K562 (cell line): ENCODE measurements around the gene FCHSD1. TPM values are rescaled to one million over a fixed set of nuclear protein-coding genes. Genes with fewer than 3 reads are reported as not detected.
A peak's percentile ranks its signal among the peaks of the same experiment; 100 is the strongest.

Experiments used
- C11orf30 ChIP-seq: fragments of 450-650 bp; IDR thresholded peaks from 2 replicates; pipeline ENCODE4 v1.6.1; 2016; ENCODE audit warnings: low read depth, mild to moderate bottlenecking
- FUS ChIP-seq: fragments of 200-400 bp; formaldehyde crosslinking; optimal IDR thresholded peaks from 2 replicates; pipeline ENCODE3; 2017; ENCODE audit warnings: low read depth, low read length
- GTF2F1 ChIP-seq: IDR thresholded peaks from 2 replicates; pipeline ENCODE4 v1.6.1; 2011; ENCODE audit warnings: low read depth, low read length, improper control_type of control experiment
- MBD2 ChIP-seq: sonication (generic); IDR thresholded peaks from 2 replicates; pipeline ENCODE4 v1.6.1; 2016; ENCODE audit warnings: low read depth, borderline replicate concordance
- MEF2A ChIP-seq: IDR thresholded peaks from 2 replicates; pipeline ENCODE4 v1.6.1; 2011; ENCODE audit warnings: low read depth, mild to moderate bottlenecking, low read length, moderate library complexity; ENCODE audit not compliant: control insufficient read depth
- NRF1 ChIP-seq, 2 experiments: fragments of 450-650 bp; IDR thresholded peaks in 1 of 2; conservative IDR thresholded peaks in 1 of 2; 2 replicates each; pipeline ENCODE4 v1.6.1; 2014; ENCODE audit warnings: mild to moderate bottlenecking in 2 of 2
- POU5F1 ChIP-seq: fragments of 150-350 bp; IDR thresholded peaks from 2 replicates; pipeline ENCODE4 v1.6.1; 2014; ENCODE audit warnings: borderline replicate concordance, low read length, low read depth, mild to moderate bottlenecking; ENCODE audit not compliant: partially characterized antibody
- RBM39 ChIP-seq: fragments of 200-400 bp; formaldehyde crosslinking; optimal IDR thresholded peaks from 2 replicates; pipeline ENCODE3; 2018; ENCODE audit warnings: low read depth, low read length
- RCOR1 ChIP-seq, 2 experiments: IDR thresholded peaks; 2 replicates each; pipeline ENCODE4 v1.6.1; 2012; ENCODE audit warnings: low read depth in 2 of 2, low read length in 2 of 2, borderline replicate concordance in 1 of 2, improper control_type of control experiment in 1 of 2
- RNF2 ChIP-seq: sonication (generic); IDR thresholded peaks from 2 replicates; pipeline ENCODE4 v1.6.1; 2016
- TEAD4 ChIP-seq, 2 experiments: sonication (generic) in 1 of 2; formaldehyde crosslinking in 1 of 2; IDR thresholded peaks; 2 replicates each; pipeline versions ENCODE4 v1.6.1 to v1.8.0; 2012 to 2022; ENCODE audit warnings: borderline replicate concordance in 1 of 2, inconsistent platforms in 1 of 2, low read length in 1 of 2, mild to moderate bottlenecking in 1 of 2, missing genetic modification reagents in 1 of 2
- XRCC5 ChIP-seq: fragments of 200-400 bp; formaldehyde crosslinking; IDR thresholded peaks from 2 replicates; pipeline ENCODE4 v1.6.1; 2017; ENCODE audit warnings: low read depth, mild to moderate bottlenecking, low read length
- ZNF212 ChIP-seq: fragments of 450-650 bp; formaldehyde crosslinking; IDR thresholded peaks from 2 replicates; pipeline ENCODE4 v1.4.0; 2020; ENCODE audit warnings: mild to moderate bottlenecking
- ZNF347 ChIP-seq: fragments of 450-650 bp; formaldehyde crosslinking; IDR thresholded peaks from 2 replicates; pipeline ENCODE4 v1.4.0; 2020; ENCODE audit warnings: low read depth, mild to moderate bottlenecking, moderate library complexity
- ZNF584 ChIP-seq: fragments of 200-800 bp; sonication (Bioruptor generic); IDR thresholded peaks from 2 replicates; pipeline ENCODE4 v1.6.1; 2016; ENCODE audit warnings: low read depth, mild to moderate bottlenecking, missing genetic modification characterization, missing compliant biosample characterization
- ZNF778 ChIP-seq: fragments of 450-650 bp; formaldehyde crosslinking; IDR thresholded peaks from 2 replicates; pipeline ENCODE4 v1.4.0; 2020; ENCODE audit warnings: mild to moderate bottlenecking, moderate library complexity
- polyA plus RNA-seq, 8 experiments: library from polyadenylated mRNA; depleted of rRNA in 4 of 8; stranded (reverse) in 5 of 8; unstranded in 3 of 8; fragments of >200 nt; fragmentation: Nextera tagmentation in 2 of 8; fragmentation: Illumina TruSeq in 1 of 8; extraction: Ambion mirVana in 2 of 8; extraction: Trizol in 1 of 8; gene quantifications; 2 replicates each; pipeline versions ENCODE4 v1.2.1 to v1.2.3, GENCODE V29; 2011 to 2014; ENCODE audit warnings: inconsistent platforms in 1 of 8, missing spikeins in 1 of 8
- total RNA-seq, 7 experiments: library from RNA; depleted of rRNA in 6 of 7; stranded (reverse); fragments of >200 nt in 6 of 7; fragmentation: Illumina TruSeq in 2 of 7; extraction: Trizol in 2 of 7; gene quantifications; 2 replicates each; pipeline versions ENCODE4 v1.2.1 to v1.2.3, GENCODE V29; 2011 to 2021; ENCODE audit warnings: low replicate concordance in 1 of 7
- TF ChIP-seq, protein P1 (sequence below), 3 experiments: fragments of 200-800 bp in 1 of 3; fragments of 250-450 bp in 1 of 3; fragments of 450-650 bp in 1 of 3; sonication (Bioruptor Pico) in 1 of 3; sonication (Bioruptor generic) in 1 of 3; formaldehyde crosslinking in 1 of 3; IDR thresholded peaks; 2 replicates each; pipeline versions ENCODE4 v1.6.1 to v1.8.0; 2016 to 2022; ENCODE audit warnings: mild to moderate bottlenecking in 2 of 3, missing genetic modification characterization in 2 of 3, missing compliant biosample characterization in 1 of 3, moderate library complexity in 1 of 3
- TF ChIP-seq, protein P2 (sequence below): fragments of 450-650 bp; IDR thresholded peaks from 2 replicates; pipeline ENCODE4 v1.6.1; 2017; ENCODE audit warnings: mild to moderate bottlenecking, moderate library complexity
- TF ChIP-seq, protein P3 (sequence below): sonication (generic); formaldehyde crosslinking; IDR thresholded peaks from 2 replicates; pipeline ENCODE4 v1.8.0; 2022; ENCODE audit warnings: mild to moderate bottlenecking, missing genetic modification reagents
- TF ChIP-seq, protein P4 (sequence below): fragments of 450-650 bp; IDR thresholded peaks from 2 replicates; pipeline ENCODE4 v1.6.1; 2017; ENCODE audit warnings: antibody characterized with exemption

Gene FCHSD1
- total and polyA plus RNA-seq, 9 of the 15 experiments (the other 6 are each of a cell fraction or from before 2014, with no cell fraction given), result 0.35 to 37.5 (median 13.6) TPM

DNA sequence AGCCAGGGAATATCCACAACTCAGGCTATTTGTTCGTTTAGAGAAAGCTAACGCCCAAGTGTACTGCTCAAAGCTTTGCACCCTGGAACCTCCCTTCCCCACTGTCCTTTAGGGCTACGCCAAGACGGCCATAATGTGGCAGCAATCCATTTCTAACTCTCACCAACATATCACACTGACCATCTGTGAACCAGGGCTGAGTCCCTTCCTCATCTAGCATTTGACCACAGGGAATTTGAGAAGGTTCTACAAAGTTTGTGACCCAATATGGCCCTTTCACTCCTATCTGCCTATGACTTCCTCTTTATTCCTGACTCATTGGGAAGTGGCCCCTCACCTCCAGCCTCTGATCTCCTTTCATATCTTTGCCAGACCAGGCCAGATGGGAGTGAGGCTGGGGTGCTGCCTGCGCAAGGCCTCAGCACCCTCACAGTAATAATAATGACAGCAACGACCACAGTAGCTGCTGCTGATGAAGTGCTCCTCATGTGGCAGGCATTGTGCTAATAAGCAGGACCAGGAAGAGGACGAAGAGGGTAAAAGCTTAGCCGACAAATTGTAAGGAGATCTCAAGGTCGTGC lies 40.2 kb upstream of the FCHSD1 start (continued):
- TF ChIP-seq, protein P1, sequence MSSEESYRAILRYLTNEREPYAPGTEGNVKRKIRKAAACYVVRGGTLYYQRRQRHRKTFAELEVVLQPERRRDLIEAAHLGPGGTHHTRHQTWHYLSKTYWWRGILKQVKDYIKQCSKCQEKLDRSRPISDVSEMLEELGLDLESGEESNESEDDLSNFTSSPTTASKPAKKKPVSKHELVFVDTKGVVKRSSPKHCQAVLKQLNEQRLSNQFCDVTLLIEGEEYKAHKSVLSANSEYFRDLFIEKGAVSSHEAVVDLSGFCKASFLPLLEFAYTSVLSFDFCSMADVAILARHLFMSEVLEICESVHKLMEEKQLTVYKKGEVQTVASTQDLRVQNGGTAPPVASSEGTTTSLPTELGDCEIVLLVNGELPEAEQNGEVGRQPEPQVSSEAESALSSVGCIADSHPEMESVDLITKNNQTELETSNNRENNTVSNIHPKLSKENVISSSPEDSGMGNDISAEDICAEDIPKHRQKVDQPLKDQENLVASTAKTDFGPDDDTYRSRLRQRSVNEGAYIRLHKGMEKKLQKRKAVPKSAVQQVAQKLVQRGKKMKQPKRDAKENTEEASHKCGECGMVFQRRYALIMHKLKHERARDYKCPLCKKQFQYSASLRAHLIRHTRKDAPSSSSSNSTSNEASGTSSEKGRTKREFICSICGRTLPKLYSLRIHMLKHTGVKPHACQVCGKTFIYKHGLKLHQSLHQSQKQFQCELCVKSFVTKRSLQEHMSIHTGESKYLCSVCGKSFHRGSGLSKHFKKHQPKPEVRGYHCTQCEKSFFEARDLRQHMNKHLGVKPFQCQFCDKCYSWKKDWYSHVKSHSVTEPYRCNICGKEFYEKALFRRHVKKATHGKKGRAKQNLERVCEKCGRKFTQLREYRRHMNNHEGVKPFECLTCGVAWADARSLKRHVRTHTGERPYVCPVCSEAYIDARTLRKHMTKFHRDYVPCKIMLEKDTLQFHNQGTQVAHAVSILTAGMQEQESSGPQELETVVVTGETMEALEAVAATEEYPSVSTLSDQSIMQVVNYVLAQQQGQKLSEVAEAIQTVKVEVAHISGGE (CRISPR knock-in tag; IDR thresholded peaks at IDR 0.05), result peak in 1 of 3 experiments; percentile 40; a peak in 2 of 6 replicates
- peak; percentile 96 for TF ChIP-seq RNF2
- TF ChIP-seq TEAD4 (IDR thresholded peaks at IDR 0.05; ENCODE audit: low read length), result peak; percentile 94
- TF ChIP-seq TEAD4 (CRISPR knock-in tag; IDR thresholded peaks at IDR 0.05; ENCODE audit: borderline replicate concordance), result no peak
- TF ChIP-seq ZNF584 (CRISPR knock-in tag), result peak; percentile 84
- TF ChIP-seq FUS, result no peak
- 0 out of 2 replicates have a peak, but pooled peaks have one; percentile 25 for TF ChIP-seq XRCC5
- TF ChIP-seq, protein P2, sequence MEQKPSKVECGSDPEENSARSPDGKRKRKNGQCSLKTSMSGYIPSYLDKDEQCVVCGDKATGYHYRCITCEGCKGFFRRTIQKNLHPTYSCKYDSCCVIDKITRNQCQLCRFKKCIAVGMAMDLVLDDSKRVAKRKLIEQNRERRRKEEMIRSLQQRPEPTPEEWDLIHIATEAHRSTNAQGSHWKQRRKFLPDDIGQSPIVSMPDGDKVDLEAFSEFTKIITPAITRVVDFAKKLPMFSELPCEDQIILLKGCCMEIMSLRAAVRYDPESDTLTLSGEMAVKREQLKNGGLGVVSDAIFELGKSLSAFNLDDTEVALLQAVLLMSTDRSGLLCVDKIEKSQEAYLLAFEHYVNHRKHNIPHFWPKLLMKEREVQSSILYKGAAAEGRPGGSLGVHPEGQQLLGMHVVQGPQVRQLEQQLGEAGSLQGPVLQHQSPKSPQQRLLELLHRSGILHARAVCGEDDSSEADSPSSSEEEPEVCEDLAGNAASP, result peak; percentile 75
- peak; percentile 70 for TF ChIP-seq MBD2
- no peak for TF ChIP-seq POU5F1
- no peak for TF ChIP-seq RBM39
- no peak for TF ChIP-seq ZNF212 (CRISPR knock-in tag)
- TF ChIP-seq, protein P3, sequence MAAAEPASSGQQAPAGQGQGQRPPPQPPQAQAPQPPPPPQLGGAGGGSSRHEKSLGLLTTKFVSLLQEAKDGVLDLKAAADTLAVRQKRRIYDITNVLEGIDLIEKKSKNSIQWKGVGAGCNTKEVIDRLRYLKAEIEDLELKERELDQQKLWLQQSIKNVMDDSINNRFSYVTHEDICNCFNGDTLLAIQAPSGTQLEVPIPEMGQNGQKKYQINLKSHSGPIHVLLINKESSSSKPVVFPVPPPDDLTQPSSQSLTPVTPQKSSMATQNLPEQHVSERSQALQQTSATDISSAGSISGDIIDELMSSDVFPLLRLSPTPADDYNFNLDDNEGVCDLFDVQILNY, result no peak
- no peak for TF ChIP-seq ZNF778 (CRISPR knock-in tag)
- peak; percentile 66; the same call in 1 of the 2 replicates for TF ChIP-seq C11orf30
- no peak for TF ChIP-seq GTF2F1
- peak in 1 of 2 experiments; percentile 77; a peak in 1 of 4 replicates for TF ChIP-seq RCOR1 (IDR thresholded peaks at IDR 0.05; ENCODE audit: borderline replicate concordance in 1 of 2, low read depth in 2 of 2, low read length in 2 of 2)
- peak; percentile 87 to 89 for TF ChIP-seq NRF1 (conservative IDR thresholded peaks at IDR 0.05 in 1 of 2, IDR thresholded peaks at IDR 0.05 in 1 of 2)
- TF ChIP-seq, protein P4, sequence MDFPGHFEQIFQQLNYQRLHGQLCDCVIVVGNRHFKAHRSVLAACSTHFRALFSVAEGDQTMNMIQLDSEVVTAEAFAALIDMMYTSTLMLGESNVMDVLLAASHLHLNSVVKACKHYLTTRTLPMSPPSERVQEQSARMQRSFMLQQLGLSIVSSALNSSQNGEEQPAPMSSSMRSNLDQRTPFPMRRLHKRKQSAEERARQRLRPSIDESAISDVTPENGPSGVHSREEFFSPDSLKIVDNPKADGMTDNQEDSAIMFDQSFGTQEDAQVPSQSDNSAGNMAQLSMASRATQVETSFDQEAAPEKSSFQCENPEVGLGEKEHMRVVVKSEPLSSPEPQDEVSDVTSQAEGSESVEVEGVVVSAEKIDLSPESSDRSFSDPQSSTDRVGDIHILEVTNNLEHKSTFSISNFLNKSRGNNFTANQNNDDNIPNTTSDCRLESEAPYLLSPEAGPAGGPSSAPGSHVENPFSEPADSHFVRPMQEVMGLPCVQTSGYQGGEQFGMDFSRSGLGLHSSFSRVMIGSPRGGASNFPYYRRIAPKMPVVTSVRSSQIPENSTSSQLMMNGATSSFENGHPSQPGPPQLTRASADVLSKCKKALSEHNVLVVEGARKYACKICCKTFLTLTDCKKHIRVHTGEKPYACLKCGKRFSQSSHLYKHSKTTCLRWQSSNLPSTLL, result no peak
- TF ChIP-seq ZNF347 (CRISPR knock-in tag), result no peak
- TF ChIP-seq MEF2A, result no peak
